Fibroblast of lung (primary cell): ENCODE results near the gene UBR4. TPM values are rescaled to one million over a fixed set of nuclear protein-coding genes. Genes with fewer than 3 reads are reported as not detected.

Experiments used
- DNase-seq, 2 donors: peaks; one replicate each; pipeline versions ENCODE4 v3.0.0 to v3.0.0-alpha.2; 2010; ENCODE audit warnings: low read depth in 2 of 2
- H2AFZ ChIP-seq: 2 replicates; pipeline ENCODE4 v1.5.1; 2012; ENCODE audit warnings: low read length, control low read depth, inconsistent platforms
- H3K27ac ChIP-seq: 2 replicates; pipeline ENCODE4 v1.5.1; 2011; ENCODE audit warnings: low read length, control low read depth; ENCODE audit not compliant: insufficient read depth
- H3K27me3 ChIP-seq: 2 replicates; pipeline ENCODE4 v1.5.1; 2011; ENCODE audit warnings: mild to moderate bottlenecking, low read length; ENCODE audit not compliant: control insufficient read depth, insufficient read depth
- H3K36me3 ChIP-seq: 2 replicates; pipeline ENCODE4 v1.5.1; 2011; ENCODE audit warnings: low read length; ENCODE audit not compliant: control insufficient read depth, insufficient read depth
- H3K4me1 ChIP-seq: 2 replicates; pipeline ENCODE4 v1.5.1; 2011; ENCODE audit warnings: low read length; ENCODE audit not compliant: control insufficient read depth, insufficient read depth; ENCODE audit errors: extremely low read depth
- H3K4me2 ChIP-seq: 2 replicates; pipeline ENCODE4 v1.5.1; 2011; ENCODE audit warnings: low read length, control low read depth; ENCODE audit not compliant: insufficient read depth; ENCODE audit errors: extremely low read depth
- H3K4me3 ChIP-seq, 4 experiments: fragments of 200-600 bp in 1 of 4; sonication (generic) in 1 of 4; replicated peaks in 1 of 4; 2 replicates each; pipeline ENCODE4 v1.5.1; 2011 to 2016; ENCODE audit warnings: low read length in 4 of 4, low read depth in 3 of 4, mild to moderate bottlenecking in 3 of 4, control low read depth in 2 of 4, inconsistent platforms in 1 of 4, mixed read lengths in 1 of 4; ENCODE audit not compliant: insufficient read depth in 1 of 4; ENCODE audit errors: control extremely low read depth in 1 of 4
- H3K79me2 ChIP-seq: 2 replicates; pipeline ENCODE4 v1.5.1; 2012; ENCODE audit warnings: mild to moderate bottlenecking, low read length, inconsistent platforms; ENCODE audit not compliant: control insufficient read depth, insufficient read depth
- H3K9ac ChIP-seq: 2 replicates; pipeline ENCODE4 v1.5.1; 2011; ENCODE audit warnings: mild to moderate bottlenecking, low read length, control low read depth; ENCODE audit not compliant: insufficient read depth
- H3K9me3 ChIP-seq: 2 replicates; pipeline ENCODE4 v1.5.1; 2012; ENCODE audit warnings: low read depth, low read length; ENCODE audit not compliant: control insufficient read depth, insufficient read depth
- H4K20me1 ChIP-seq: 2 replicates; pipeline ENCODE4 v1.5.1; 2011; ENCODE audit warnings: low read length; ENCODE audit not compliant: control insufficient read depth, insufficient read depth; ENCODE audit errors: extremely low read depth
- CTCF ChIP-seq, 2 donors: IDR thresholded peaks in 1 of 2; conservative IDR thresholded peaks in 1 of 2; 1 replicate in 1 of 2; 2 replicates in 1 of 2; pipeline ENCODE4 v1.5.1; 2011 to 2012; ENCODE audit warnings: low read length in 2 of 2, control low read depth in 1 of 2, inconsistent platforms in 1 of 2, low read depth in 1 of 2, mild to moderate bottlenecking in 1 of 2
- EZH2 ChIP-seq: IDR thresholded peaks from 2 replicates; pipeline ENCODE4 v1.5.1; 2012; ENCODE audit warnings: low read length, control low read depth, mild to moderate bottlenecking; ENCODE audit errors: missing control alignments
- polyA plus RNA-seq, 2 donors: library from polyadenylated mRNA; depleted of rRNA in 1 of 2; stranded (reverse) in 1 of 2; unstranded in 1 of 2; fragments of >200 nt; gene quantifications; 2 replicates each; pipeline ENCODE4 v1.2.1, GENCODE V29; 2011 to 2012; ENCODE audit warnings: missing spikeins in 1 of 2
- total RNA-seq: library from RNA; depleted of rRNA; stranded (reverse); fragments of >200 nt; gene quantifications from 2 replicates; pipeline ENCODE4 v1.2.1, GENCODE V29; 2014

The UBR4 gene
- total and polyA plus RNA-seq, 2 donors (not counting 1 experiment from before 2014, with no cell fraction given), result 32.0 to 164 TPM

GRCh38 chr1:19163261-19163660 is 46.8 kb downstream of the UBR4 start:
- no peaks in the 10 kb centered on the region for H3K27me3 ChIP-seq
- H3K27ac ChIP-seq, result no peak overlapping the region
- TF ChIP-seq CTCF (conservative IDR thresholded peaks at IDR 0.05 in 1 of 2, IDR thresholded peaks at IDR 0.05 in 1 of 2; ENCODE audit: low read depth in 1 of 2, low read length in 2 of 2) (no peak), EZH2 (no peak)
- H3K4me1 ChIP-seq, result peaks cover 8% of the 10 kb centered on the region
- no peak overlapping the region for H3K9ac ChIP-seq
- H4K20me1 ChIP-seq, result peaks cover 2% of the 10 kb centered on the region
- peaks cover 3% of the 10 kb centered on the region for H3K79me2 ChIP-seq
- peak; percentile 80 to 83 for DNase-seq
- peaks cover 34% of the 10 kb centered on the region for H3K36me3 ChIP-seq
- H3K4me2 ChIP-seq, result peak overlapping the region; percentile 65
- H2AFZ ChIP-seq, result no peak overlapping the region
- no peak overlapping the region for H3K4me3 ChIP-seq
- H3K9me3 ChIP-seq, result no peaks in the 10 kb centered on the region

GRCh38 chr1:19160831-19161230 is 49.2 kb downstream of the UBR4 start:
- no peak for TF ChIP-seq EZH2
- no peak for TF ChIP-seq CTCF (conservative IDR thresholded peaks at IDR 0.05 in 1 of 2, IDR thresholded peaks at IDR 0.05 in 1 of 2; ENCODE audit: low read depth in 1 of 2, low read length in 2 of 2)

GRCh38 chr1:19157653-19158052 is 52.4 kb downstream of the UBR4 start:
- H3K4me3 ChIP-seq, result no peak overlapping the region
- no peak overlapping the region for H2AFZ ChIP-seq
- H3K4me2 ChIP-seq, result no peak overlapping the region
- peaks cover 45% of the 10 kb centered on the region for H3K36me3 ChIP-seq
- DNase-seq, result no peak
- no peaks in the 10 kb centered on the region for H3K27me3 ChIP-seq
- no peak overlapping the region for H3K27ac ChIP-seq
- H3K9ac ChIP-seq, result no peak overlapping the region
- TF ChIP-seq EZH2 (no peak), CTCF (conservative IDR thresholded peaks at IDR 0.05 in 1 of 2, IDR thresholded peaks at IDR 0.05 in 1 of 2; ENCODE audit: low read depth in 1 of 2, low read length in 2 of 2) (no peak)
- no peaks in the 10 kb centered on the region for H3K4me1 ChIP-seq
- peaks cover 3% of the 10 kb centered on the region for H4K20me1 ChIP-seq
- H3K9me3 ChIP-seq, result no peaks in the 10 kb centered on the region
- no peaks in the 10 kb centered on the region for H3K79me2 ChIP-seq

More at GRCh38 chr1:19160831-19161230, 49.2 kb downstream of the UBR4 start:
- Histone ChIP-seq H2AFZ (no peak overlapping the region), H3K36me3 (peaks cover 34% of the 10 kb centered on the region), H3K27me3 (no peaks in the 10 kb centered on the region), H3K27ac (no peak overlapping the region), H3K4me2 (no peak overlapping the region), H3K4me1 (peaks cover 8% of the 10 kb centered on the region), H4K20me1 (peaks cover 5% of the 10 kb centered on the region), H3K9ac (no peak overlapping the region), H3K79me2 (no peaks in the 10 kb centered on the region), H3K9me3 (no peaks in the 10 kb centered on the region), H3K4me3 (no peak overlapping the region)
- DNase-seq, result no peak
